Thyroid gland (tissue), 4 donors: ENCODE measurements around the gene SNX8. TPM values are rescaled to one million over a fixed set of nuclear protein-coding genes. Genes with fewer than 3 reads are reported as not detected.
"Not testable (repeated sequence)": the region's sequence is repeated elsewhere in the genome, so short reads cannot be mapped to it uniquely, and the experiment has no call there.

Experiments used
- DNase-seq, 2 donors: peaks; one replicate each; pipeline ENCODE4 v3.0.0-alpha.2; 2019
- H3K27ac ChIP-seq, 3 donors: fragments of 200-600 bp; sonication (generic); 1 replicate in 2 of 3; 2 replicates in 1 of 3; pipeline ENCODE4 v1.5.1; 2016 to 2019; ENCODE audit warnings: mild to moderate bottlenecking in 1 of 3, moderate library complexity in 1 of 3
- H3K27me3 ChIP-seq: fragments of 200-600 bp; sonication (generic); one replicate; pipeline ENCODE4 v1.5.1; 2019
- H3K36me3 ChIP-seq, 2 donors: fragments of 200-600 bp; sonication (generic); one replicate each; pipeline ENCODE4 v1.5.1; 2016 to 2019
- H3K4me1 ChIP-seq, 2 donors: fragments of 200-600 bp; sonication (generic); one replicate each; pipeline ENCODE4 v1.5.1; 2017 to 2019
- H3K4me3 ChIP-seq, 3 donors: fragments of 200-600 bp; sonication (generic); replicated peaks in 1 of 3; 1 replicate in 2 of 3; 2 replicates in 1 of 3; pipeline ENCODE4 v1.5.1; 2016; ENCODE audit warnings: mild to moderate bottlenecking in 1 of 3
- H3K9me3 ChIP-seq: fragments of 200-600 bp; sonication (generic); one replicate; pipeline ENCODE4 v1.5.1; 2017
- POLR2A ChIP-seq, 2 donors: fragments of 450-650 bp; IDR thresholded peaks; one replicate each; pipeline ENCODE4 v1.6.1; 2017; ENCODE audit warnings: antibody characterized with exemption in 2 of 2, mild to moderate bottlenecking in 2 of 2, moderate library complexity in 1 of 2
- WGBS, 2 donors: methylation state at CpG; one replicate each; pipeline ENCODE4 v1.1.5; 2017; 5-methylcytosine and 5-hydroxymethylcytosine counted together
- intact Hi-C: fragments of 100-400 bp; cut with DNase I; formaldehyde crosslinking; loops from one replicate; pipeline ENCODE4 v1.15.1; 2023
- total RNA-seq, 4 donors: library from RNA; depleted of rRNA; stranded (reverse); fragments of >200 nt; gene quantifications; one replicate each; pipeline ENCODE4 v1.2.3, GENCODE V29; 2016
- TF ChIP-seq, protein P1 (sequence below), 6 experiments: fragments of 200-600 bp in 3 of 6; fragments of 450-650 bp in 3 of 6; sonication (generic) in 3 of 6; IDR thresholded peaks; one replicate each; pipeline ENCODE4 v1.5.1; 2016 to 2019; ENCODE audit warnings: antibody characterized with exemption in 6 of 6, mild to moderate bottlenecking in 2 of 6, inconsistent platforms in 1 of 6, moderate library complexity in 1 of 6

SNX8 gene
- total RNA-seq, 4 donors from 2014 or later, result 12.0 to 40.5 (median 23.4) TPM

DNA sequence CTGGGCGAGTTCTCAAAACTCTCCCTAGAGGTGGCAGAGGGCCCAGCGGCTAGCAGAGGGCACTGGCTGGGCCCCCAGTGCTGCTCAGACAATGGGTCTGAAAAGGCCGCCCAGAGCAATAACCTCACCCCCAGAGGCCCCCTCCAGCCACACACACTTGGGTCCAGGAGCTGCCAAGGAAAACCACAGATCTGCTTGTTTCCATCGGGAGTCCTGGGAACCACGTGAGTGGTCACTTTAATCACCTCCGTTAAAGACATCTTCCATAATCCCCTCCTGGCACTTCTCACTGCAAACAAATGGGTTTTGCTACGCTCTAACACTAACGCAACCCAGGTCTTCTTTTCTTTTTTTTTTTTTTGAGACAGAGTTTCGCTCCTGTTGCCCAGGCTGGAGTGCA, 42.2 kb downstream of the SNX8 start:
- 88 to 92% methylated on average over 6 to 9 of the region's 9 CpGs for WGBS, 2 donors
- no peaks in the 10 kb centered on the region for H3K4me1 ChIP-seq
- H3K36me3 ChIP-seq, result peaks cover 5 to 6% of the 10 kb centered on the region in 2 donors
- DNase-seq, result no peak
- TF ChIP-seq POLR2A (IDR thresholded peaks at IDR 0.05), result no peak
- TF ChIP-seq, protein P1, sequence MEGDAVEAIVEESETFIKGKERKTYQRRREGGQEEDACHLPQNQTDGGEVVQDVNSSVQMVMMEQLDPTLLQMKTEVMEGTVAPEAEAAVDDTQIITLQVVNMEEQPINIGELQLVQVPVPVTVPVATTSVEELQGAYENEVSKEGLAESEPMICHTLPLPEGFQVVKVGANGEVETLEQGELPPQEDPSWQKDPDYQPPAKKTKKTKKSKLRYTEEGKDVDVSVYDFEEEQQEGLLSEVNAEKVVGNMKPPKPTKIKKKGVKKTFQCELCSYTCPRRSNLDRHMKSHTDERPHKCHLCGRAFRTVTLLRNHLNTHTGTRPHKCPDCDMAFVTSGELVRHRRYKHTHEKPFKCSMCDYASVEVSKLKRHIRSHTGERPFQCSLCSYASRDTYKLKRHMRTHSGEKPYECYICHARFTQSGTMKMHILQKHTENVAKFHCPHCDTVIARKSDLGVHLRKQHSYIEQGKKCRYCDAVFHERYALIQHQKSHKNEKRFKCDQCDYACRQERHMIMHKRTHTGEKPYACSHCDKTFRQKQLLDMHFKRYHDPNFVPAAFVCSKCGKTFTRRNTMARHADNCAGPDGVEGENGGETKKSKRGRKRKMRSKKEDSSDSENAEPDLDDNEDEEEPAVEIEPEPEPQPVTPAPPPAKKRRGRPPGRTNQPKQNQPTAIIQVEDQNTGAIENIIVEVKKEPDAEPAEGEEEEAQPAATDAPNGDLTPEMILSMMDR (IDR thresholded peaks at IDR 0.05), result no peak
- intact Hi-C loops, result no loop called here
- H3K27me3 ChIP-seq, result no peaks in the 10 kb centered on the region
- no peak overlapping the region for H3K27ac ChIP-seq
- H3K4me3 ChIP-seq, result no peak overlapping the region
- H3K9me3 ChIP-seq, result no peaks in the 10 kb centered on the region

DNA sequence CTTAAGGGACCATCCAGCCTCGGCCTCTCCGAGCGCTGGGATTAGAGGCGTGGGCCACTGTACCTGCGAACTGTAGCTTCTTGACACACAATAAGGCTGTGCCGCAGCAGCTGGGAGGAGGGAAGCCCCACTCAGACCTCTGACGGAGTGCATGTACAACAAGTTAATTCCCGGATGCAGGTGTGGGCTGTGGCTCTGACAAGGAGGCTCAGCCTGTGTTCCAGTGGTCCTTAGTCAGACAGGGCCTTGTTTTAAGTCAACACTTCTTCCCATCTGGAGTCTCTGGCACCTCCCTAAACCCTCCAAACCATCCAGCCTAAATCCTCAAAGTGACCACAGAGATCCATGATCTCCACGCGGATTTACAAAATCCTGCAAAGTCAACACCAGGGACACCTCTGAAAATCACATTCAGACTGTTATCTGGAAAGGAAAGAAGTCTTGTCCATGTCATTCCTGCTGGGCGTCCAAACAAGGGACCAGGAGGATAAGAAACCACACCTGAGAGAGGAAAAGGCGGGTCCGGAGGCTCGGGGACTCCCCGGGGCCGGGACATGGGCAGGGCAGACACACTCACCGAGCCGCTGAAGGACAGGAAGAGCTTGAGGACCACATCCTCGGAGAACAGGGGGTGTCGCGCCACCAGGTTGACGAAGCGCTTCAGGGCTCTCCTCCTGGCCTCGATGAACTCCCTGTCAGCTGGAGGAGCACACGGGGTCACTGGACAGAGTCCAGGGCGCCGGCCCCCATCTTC, 42.8 kb downstream of the SNX8 start:
- WGBS, 2 donors, result 64 to 75% methylated on average over 12 to 24 of the region's 27 CpGs
- Histone ChIP-seq H3K9me3 (no peaks in the 10 kb centered on the region), H3K27me3 (no peaks in the 10 kb centered on the region), H3K27ac (no peak overlapping the region), H3K36me3 (peaks cover 5 to 6% of the 10 kb centered on the region in 2 donors), H3K4me1 (no peaks in the 10 kb centered on the region), H3K4me3 (no peak overlapping the region)
- TF ChIP-seq, protein P1 (IDR thresholded peaks at IDR 0.05), result no peak
- TF ChIP-seq POLR2A (IDR thresholded peaks at IDR 0.05), result no peak
- intact Hi-C loops, result no loop called here
- no peak for DNase-seq

DNA sequence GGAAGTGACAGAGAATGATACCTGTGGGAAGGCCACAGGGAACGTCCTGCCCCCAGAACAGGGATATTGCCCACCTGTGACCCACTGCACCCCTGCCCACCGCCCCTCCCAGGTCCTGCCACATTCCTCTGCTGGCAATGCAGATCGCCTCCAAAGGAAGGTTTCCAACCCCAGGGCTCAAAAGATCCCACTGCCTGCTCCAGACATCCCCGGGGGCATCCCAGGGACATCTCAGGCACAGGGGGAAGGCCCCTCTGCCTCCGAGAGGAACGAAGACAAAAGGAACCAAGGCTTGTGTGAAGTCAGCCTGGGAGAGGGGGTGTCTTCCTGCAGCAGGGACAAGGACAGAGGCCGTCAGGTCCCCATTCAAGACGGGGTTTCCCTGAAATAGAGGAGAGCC, 43.7 kb downstream of the SNX8 start:
- intact Hi-C loops, result no loop called here
- Histone ChIP-seq H3K36me3 (peaks cover 5 to 6% of the 10 kb centered on the region in 2 donors), H3K27me3 (no peaks in the 10 kb centered on the region), H3K4me1 (no peaks in the 10 kb centered on the region), H3K27ac (no peak overlapping the region), H3K4me3 (no peak overlapping the region), H3K9me3 (no peaks in the 10 kb centered on the region)
- DNase-seq, result no peak
- 85 to 88% methylated on average over 8 of the region's 8 CpGs for WGBS, 2 donors
- no peak for TF ChIP-seq POLR2A (IDR thresholded peaks at IDR 0.05)
- TF ChIP-seq, protein P1 (IDR thresholded peaks at IDR 0.05), result no peak

DNA sequence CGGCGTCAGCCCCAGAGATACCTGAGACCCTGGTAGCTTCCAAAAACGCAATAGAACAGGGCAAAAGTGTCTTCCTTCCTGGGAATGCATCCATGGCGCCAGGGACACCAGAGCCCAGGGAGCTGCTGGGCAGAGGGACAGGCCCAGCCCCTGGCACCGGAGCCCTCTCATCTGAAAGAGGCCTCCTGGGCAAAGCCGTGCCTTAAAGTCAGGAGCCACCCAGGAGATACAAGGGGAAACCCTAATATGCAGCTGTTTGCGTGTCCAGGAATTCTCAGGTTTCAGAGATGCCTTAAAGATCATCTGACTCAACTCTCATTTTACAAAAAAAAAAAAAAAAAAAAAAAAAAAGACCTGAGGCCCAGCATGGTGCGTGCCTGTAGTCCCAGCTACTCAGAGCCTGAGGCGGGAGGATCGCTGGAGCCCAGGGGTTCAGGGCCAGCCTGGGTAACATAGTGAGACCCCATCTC, 44.2 kb downstream of the SNX8 start:
- Histone ChIP-seq H3K27me3 (no peaks in the 10 kb centered on the region), H3K4me1 (no peaks in the 10 kb centered on the region), H3K27ac (no peak overlapping the region), H3K9me3 (no peaks in the 10 kb centered on the region), H3K36me3 (peaks cover 5 to 6% of the 10 kb centered on the region in 2 donors), H3K4me3 (no peak overlapping the region)
- intact Hi-C loops, result no loop called here
- 87 to 90% methylated on average over 8 to 10 of the region's 10 CpGs for WGBS, 2 donors
- no peak for DNase-seq
- no peak for TF ChIP-seq POLR2A (IDR thresholded peaks at IDR 0.05)
- TF ChIP-seq, protein P1 (IDR thresholded peaks at IDR 0.05), result no peak

DNA sequence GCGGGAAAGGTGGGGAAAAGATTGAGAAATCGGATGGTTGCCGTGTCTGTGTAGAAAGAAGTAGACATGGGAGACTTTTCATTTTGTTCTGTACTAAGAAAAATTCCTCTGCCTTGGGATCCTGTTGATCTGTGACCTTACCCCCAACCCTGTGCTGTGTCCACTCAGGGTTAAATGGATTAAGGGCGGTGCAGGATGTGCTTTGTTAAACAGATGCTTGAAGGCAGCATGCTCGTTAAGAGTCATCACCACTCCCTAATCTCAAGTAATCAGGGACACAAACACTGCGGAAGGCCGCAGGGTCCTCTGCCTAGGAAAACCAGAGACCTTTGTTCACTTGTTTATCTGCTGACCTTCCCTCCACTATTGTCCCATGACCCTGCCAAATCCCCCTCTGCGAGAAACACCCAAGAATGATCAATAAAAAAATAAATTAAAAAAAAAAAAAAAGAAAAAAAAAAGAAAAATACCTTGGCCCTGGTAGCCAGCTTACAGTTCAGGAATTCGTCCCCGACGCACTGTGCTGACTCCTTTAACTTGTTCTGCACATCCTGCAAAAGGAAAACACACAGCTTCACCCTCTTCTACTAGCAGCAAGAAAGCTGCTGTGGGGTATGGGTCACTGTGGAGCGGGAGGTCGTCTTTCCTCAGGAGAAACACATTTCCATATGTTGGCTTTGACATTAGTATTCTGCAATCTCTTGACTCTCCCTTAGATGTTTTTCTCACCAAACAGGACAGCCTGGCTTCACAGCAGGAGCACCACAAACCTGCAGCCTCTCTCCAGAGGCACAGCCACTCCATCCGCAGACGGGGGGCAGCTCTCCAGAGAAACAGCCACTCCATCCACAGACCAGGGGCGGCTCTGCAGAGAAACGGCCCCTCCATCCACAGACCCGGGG, 44.9 kb downstream of the SNX8 start:
- DNase-seq, H3K4me3 ChIP-seq, H3K9me3 ChIP-seq, H3K36me3 ChIP-seq, intact Hi-C loops, H3K4me1 ChIP-seq, H3K27me3 ChIP-seq, H3K27ac ChIP-seq: not testable (repeated sequence)
- 71 to 79% methylated on average over 12 to 13 of the region's 18 CpGs for WGBS, 2 donors
